Activated naive CD4-positive, alpha-beta T cell treated with anti-CD3 and anti-CD28 coated beads, Interleukin-2, amount 50 U/mL, for 72 hours (primary cell): ENCODE data around the gene NCKAP1. TPM values are rescaled to one million over a fixed set of nuclear protein-coding genes. Genes with fewer than 3 reads are reported as not detected.
"Not testable (repeated sequence)": the region's sequence is repeated elsewhere in the genome, so short reads cannot be mapped to it uniquely, and the experiment has no call there.

Experiments used
- ATAC-seq, 2 donors: fragments of 150-1000 bp; cut with Tn5 transposase; 2 replicates each; pipeline ENCODE4 v1.10.0; 2021; ENCODE audit warnings: mild to moderate bottlenecking in 2 of 2, moderate library complexity in 2 of 2
- DNase-seq, 2 donors: peaks; one replicate each; pipeline ENCODE4 v3.0.0; 2021 to 2022; ENCODE audit warnings: low spot score in 2 of 2
- H3K27ac Mint-ChIP-seq, 2 donors: one replicate each; pipeline ENCODE4 v1.8.0; 2022; ENCODE audit warnings: mild to moderate bottlenecking in 2 of 2, mixed read lengths in 2 of 2
- H3K36me3 Mint-ChIP-seq, 2 donors: one replicate each; pipeline ENCODE4 v1.8.0; 2022; ENCODE audit warnings: mixed read lengths in 2 of 2
- H3K9me3 Mint-ChIP-seq, 2 donors: one replicate each; pipeline ENCODE4 v1.8.0; 2022; ENCODE audit warnings: mixed read lengths in 2 of 2
- total RNA-seq, 2 donors: library from RNA; stranded (reverse); gene quantifications; one replicate each; pipeline ENCODE4 v1.2.3, GENCODE V29; 2022

Gene NCKAP1
- 10 to 100 TPM in 1 of 2 donors, 1 to 10 TPM in 1; 6.8 to 13.2 TPM for total RNA-seq

DNA sequence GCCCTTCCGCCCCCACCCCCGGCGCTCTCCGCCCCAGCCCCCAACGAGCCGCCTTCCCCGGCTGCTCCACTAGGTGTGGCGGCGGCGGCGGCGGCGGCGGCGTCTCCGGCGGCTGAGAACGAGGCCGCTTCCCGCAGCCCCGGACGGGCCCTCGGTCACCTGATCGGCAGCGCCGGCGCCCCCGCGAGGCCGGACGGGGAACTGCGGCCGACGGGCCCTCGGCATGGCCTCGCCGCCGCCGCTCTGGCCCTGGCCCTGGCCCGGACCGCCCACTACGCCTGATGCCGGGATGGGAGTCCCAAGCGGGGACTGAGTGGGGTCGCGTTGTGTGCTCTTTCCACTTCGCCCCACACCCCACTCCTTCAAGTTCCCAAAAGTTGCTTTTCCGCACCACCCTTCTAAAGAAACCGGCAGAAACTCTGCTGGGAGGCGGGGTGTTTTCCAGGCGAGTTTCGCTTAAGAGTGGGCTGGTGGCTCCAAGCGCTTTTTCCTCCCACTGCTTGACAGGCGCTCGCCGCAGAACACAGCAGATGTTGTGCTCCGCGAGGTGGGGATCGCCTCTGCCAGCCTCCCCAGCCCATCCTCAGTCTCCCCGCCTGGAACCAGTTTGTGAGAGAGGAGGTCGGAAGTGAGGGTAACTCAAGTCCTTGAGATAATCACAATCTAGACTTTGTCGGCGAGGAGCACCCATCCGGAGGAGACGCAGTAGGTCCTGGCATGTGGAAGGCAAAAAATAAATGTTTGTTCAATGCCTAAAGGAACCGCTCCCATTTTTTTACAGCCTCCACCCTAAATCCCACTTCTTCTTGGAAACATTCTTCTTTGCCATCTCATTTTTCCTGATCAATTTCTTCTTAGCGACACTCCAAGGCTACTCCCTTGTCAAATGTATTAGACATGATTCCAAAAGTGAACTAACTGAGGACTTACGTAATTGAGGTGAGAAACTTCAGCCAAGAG, at the start of gene NCKAP1:
Gene NCKAP1, minus strand, starts transcription at position 117 of the 960 bp plus-strand sequence. CDS start 358 bp downstream, outside the sequence.
- Mint-ChIP-seq H3K36me3 (no peaks in the 10 kb centered on the region), H3K27ac (peak within 1 kb of the TSS; percentile 77 to 87), H3K9me3 (no peaks in the 10 kb centered on the region)
- ATAC-seq (peak; percentile 89 to 90), DNase-seq (peak; percentile 87 to 95)

- H3K27ac Mint-ChIP-seq, result no peak overlapping the region
- no peaks in the 10 kb centered on the region for H3K36me3 Mint-ChIP-seq
- DNase-seq (no peak), ATAC-seq (no peak)
- H3K9me3 Mint-ChIP-seq, result no peaks in the 10 kb centered on the region
These were observed 43.7 kb upstream of the NCKAP1 start for GRCh38 chr2:183081911-183082310.

DNA sequence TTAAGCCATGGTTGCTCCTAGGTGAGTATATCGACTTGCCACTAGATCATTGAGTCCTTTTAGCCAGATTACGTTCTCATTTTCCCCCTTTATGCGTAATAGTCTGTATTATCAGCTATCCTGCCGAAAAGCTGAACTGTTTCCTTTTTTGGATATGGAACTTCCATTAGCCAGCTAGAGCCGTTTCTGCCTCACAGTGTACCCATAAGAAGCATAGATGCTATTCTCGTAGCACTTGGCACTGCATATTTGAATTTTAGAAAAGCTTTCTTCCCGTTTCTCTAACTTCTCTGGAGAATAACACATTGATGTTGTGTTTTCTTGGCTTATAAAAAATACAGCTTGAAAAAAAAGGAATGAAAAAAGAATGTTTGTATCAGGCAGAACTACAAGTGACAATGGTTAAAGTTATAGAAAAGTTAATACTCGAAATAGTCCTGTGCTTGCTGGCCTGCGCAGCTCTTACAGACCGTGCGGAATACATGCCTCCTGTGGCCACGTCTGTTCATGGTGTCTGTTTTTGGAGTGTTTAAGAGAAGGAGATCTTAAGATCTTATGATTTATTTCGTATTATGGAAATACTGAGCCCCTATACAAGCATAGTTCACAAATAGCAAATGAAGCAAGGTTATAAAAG, 41.0 kb upstream of the NCKAP1 start:
- DNase-seq, result peak in 1 of 2 donors; percentile 8
- H3K27ac Mint-ChIP-seq, result peak overlapping the region; percentile 52 to 63
- H3K9me3 Mint-ChIP-seq, result no peaks in the 10 kb centered on the region
- ATAC-seq, result peak; percentile 17 to 37
- H3K36me3 Mint-ChIP-seq, result no peaks in the 10 kb centered on the region

GRCh38 chr2:183078464-183079138, 40.3 kb upstream of the NCKAP1 start, which contains the start of gene DUSP19:
Gene DUSP19 (plus strand): TSS chr2:183078747. CDS start chr2:183078934, 187 bp downstream.
- H3K27ac Mint-ChIP-seq, result peak within 1 kb of the TSS; percentile 63 to 80
- no peaks in the 10 kb centered on the region for H3K9me3 Mint-ChIP-seq
- H3K36me3 Mint-ChIP-seq, result no peaks in the 10 kb centered on the region
- DNase-seq (peak; percentile 85 to 90), ATAC-seq (peak; percentile 93 to 99)

DNA sequence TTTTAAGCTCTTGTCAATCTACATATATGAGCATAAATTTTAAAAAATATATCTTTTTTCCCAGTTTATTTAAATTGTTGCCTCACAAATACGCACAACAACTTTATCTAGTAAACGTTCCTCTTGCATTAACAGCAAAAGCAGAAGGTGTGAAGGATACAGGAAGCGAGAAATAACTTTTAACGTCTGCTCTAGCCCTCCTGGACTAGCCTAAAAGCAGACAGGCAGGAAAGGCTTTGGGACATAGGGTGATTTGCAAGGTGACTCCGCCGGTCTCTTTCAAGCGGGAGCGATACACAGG, 39.9 kb upstream of the NCKAP1 start:
- no peaks in the 10 kb centered on the region for H3K36me3 Mint-ChIP-seq
- ATAC-seq (peak in 1 of 2 donors; percentile 62), DNase-seq (no peak)
- H3K27ac Mint-ChIP-seq, result peak overlapping the region in 1 of 2 donors; percentile 63
- H3K9me3 Mint-ChIP-seq, result no peaks in the 10 kb centered on the region

DNA sequence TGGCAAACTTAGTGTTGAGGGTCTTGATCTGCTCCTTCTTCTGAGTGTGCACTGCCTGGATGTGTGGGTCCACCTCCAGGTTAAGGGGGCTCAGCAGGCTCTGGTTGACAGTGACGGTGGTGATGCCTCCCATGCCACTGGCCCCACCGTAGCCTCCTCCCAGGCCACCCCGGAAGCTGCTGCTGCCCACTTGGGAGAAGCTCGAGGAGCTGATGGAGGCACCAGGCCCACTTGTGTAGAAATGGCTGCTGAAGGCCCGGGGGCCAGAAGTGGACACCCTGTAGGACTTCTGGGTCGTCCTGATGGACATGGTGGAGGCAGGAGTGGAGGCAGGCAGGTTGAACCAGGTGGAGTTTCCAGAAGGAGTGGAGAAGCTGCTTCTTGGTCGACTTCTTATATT, 33.9 kb upstream of the NCKAP1 start:
- Mint-ChIP-seq H3K27ac (no peak overlapping the region), H3K9me3 (no peaks in the 10 kb centered on the region), H3K36me3 (peaks cover 0 to 8% of the 10 kb centered on the region in 2 donors)
- DNase-seq (no peak), ATAC-seq (no peak)

DNA sequence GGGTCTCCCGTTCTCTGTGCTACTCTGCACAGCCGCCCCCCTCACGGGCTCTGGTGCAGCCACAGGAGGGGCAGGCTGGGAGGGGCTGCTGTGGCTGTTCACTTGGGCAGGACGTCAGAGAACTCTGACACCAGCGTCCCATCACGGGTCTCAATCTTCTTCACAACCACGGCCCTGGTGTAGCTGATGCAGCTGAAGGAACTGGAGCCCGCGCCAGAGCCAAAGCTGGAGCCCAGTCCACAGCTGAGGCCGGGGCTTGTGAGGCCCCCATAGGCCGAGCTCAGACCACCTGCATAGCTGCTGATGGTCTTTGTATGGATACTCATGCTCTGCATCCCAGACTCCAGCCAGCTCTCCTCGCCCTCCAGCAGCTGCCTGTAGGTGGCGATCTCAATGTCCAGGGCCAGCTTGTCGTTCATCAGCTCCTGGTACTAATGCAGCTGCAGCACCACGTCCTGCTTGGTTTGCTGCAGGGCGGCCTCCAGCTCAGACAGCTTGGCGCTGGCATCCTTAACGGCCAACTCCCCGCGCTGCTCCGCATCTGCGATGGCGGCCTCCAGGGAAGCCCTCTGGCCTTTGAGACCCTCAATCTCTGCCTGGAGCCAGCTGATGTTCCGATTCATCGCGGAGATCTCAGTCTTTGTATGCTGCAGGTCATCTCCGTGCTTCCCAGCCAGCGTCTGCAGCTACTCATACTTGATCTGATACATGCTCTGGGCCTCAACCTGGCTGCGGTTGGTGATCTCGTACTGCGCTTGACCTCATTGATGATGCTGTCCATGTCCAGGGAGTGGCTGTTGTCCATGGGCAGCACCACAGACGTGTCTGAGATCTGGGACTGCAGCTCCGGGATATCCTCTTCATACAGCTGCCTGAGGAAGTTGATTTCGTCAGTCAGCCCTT, 32.9 kb upstream of the NCKAP1 start:
- Mint-ChIP-seq H3K9me3 (no peaks in the 10 kb centered on the region), H3K36me3 (peaks cover 0 to 8% of the 10 kb centered on the region in 2 donors), H3K27ac (no peak overlapping the region)
- DNase-seq (no peak), ATAC-seq (no peak)

- no peaks in the 10 kb centered on the region for H3K9me3 Mint-ChIP-seq
- DNase-seq (no peak), ATAC-seq (no peak)
- peaks cover 0 to 8% of the 10 kb centered on the region in 2 donors for H3K36me3 Mint-ChIP-seq
- no peak overlapping the region for H3K27ac Mint-ChIP-seq
These were observed 30.9 kb upstream of the NCKAP1 start for GRCh38 chr2:183069174-183069573.

- DNase-seq, result no peak
- ATAC-seq, result no peak
- Mint-ChIP-seq H3K27ac (no peak overlapping the region), H3K36me3 (peaks cover 0 to 8% of the 10 kb centered on the region in 2 donors), H3K9me3 (no peaks in the 10 kb centered on the region)
These were observed 30.3 kb upstream of the NCKAP1 start for GRCh38 chr2:183068561-183068960.

- DNase-seq (no peak), ATAC-seq (no peak)
- no peaks in the 10 kb centered on the region for H3K36me3 Mint-ChIP-seq
- no peak overlapping the region for H3K27ac Mint-ChIP-seq
- H3K9me3 Mint-ChIP-seq, result no peaks in the 10 kb centered on the region
These were observed 24.8 kb upstream of the NCKAP1 start for GRCh38 chr2:183063083-183063482.

DNA sequence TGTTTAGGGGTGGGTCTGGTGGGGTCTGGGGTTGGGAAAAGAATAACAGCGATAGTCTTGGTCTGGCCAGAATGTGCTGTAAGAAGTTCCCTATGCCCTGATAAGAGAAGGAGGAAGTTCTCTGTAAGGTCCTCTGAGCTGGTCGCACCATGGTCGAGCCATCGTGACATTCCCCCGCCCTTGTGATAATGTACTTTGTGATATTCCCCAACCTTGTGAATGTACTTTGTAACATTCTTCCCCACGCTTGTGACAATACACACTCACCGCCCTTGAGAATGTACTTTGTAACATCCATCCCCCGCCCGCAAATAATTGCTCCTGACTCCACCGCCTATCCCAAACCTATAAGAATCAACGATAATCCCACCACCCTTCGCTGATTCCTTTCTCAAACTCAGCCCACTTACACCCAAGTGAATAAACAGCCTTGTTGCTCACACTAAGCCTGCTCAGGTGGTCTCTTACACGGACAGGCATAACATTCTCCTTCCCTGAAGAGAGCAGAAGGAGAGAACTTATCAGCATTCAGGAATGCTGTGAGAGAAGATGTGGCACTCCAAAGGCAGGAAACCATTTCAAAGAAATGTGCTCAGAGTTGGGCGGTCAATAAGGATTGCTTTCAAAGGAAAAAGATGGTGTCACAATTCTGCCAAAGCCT, 22.4 kb upstream of the NCKAP1 start:
- H3K27ac Mint-ChIP-seq, result no peak overlapping the region
- no peaks in the 10 kb centered on the region for H3K36me3 Mint-ChIP-seq
- no peak for ATAC-seq

DNA sequence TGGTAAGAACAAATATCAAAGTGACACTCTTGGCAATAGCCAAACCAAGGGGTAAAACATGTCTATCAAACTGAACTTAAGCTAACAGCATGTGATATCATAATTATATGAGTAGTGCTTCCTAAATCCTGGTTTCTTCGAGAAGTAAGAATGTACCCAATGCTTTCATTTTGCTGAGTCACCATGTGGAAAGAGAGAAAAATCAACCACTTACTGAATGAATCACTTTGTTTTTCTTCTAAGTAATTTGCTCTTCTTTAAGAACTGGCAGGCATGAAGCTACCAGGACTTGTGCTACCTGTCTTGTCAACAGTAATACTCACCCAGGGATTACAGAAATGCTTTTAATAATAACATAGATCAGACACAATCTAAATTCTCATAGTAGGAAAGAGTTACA, 21.3 kb upstream of the NCKAP1 start:
- ATAC-seq (peak; percentile 11 to 77), DNase-seq (no peak)
- Mint-ChIP-seq H3K9me3 (no peaks in the 10 kb centered on the region), H3K27ac (peak overlapping the region in 1 of 2 donors; percentile 27), H3K36me3 (no peaks in the 10 kb centered on the region)

More for the DNA sequence above, 22.4 kb upstream of the NCKAP1 start:
- H3K9me3 Mint-ChIP-seq, result no peaks in the 10 kb centered on the region
- DNase-seq, result no peak

GRCh38 chr2:183057333-183057985, 19.2 kb upstream of the NCKAP1 start:
- Mint-ChIP-seq H3K27ac (no peak overlapping the region), H3K36me3 (no peaks in the 10 kb centered on the region), H3K9me3 (no peaks in the 10 kb centered on the region)
- no peak for DNase-seq
- no peak for ATAC-seq

- Mint-ChIP-seq H3K27ac (no peak overlapping the region), H3K36me3 (peaks cover 0 to 13% of the 10 kb centered on the region in 2 donors), H3K9me3 (peaks cover 0 to 4% of the 10 kb centered on the region in 2 donors)
- DNase-seq (no peak), ATAC-seq (no peak)
These were observed 11.2 kb upstream of the NCKAP1 start for GRCh38 chr2:183049420-183049819.

DNA sequence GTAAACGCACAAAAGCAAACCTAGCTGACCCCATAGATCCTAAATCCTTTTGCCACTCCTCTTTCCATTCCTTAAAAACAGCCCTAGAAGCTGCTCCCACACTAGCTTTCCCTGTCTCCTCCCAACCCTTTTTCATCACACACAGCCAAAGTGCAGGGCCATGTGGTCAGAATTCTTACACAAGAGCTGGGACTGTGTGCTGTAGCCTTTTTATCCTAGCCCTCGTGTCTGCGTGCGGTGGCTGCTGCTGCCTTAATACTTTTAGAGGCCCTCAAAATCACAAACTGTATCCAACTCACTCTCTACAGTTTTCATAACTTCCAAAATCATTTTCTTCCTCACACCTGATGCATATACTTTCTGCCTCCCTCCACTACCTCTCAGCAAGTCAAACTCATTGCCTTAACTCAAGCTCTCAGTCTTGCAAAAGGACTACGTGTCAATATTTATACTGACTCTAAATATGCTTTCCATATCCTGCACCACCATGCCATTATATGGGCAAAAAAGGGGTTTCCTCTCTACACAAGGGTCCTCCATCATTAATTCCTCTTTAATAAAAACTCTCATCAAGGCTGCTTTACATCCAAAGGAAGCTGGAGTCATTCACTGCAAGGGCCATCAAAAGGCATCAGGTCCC, 9.3 kb upstream of the NCKAP1 start:
- not testable (repeated sequence) for ATAC-seq, DNase-seq, H3K9me3 Mint-ChIP-seq, H3K27ac Mint-ChIP-seq
- peaks cover 0 to 16% of the 10 kb centered on the region in 2 donors for H3K36me3 Mint-ChIP-seq
